Measurements from ENCODE around the gene CATSPERB. TPM values are rescaled to one million over a fixed set of nuclear protein-coding genes. Genes with fewer than 3 reads are reported as not detected.
A peak's percentile ranks its signal among the peaks of the same experiment; 100 is the strongest.
"Not testable (repeated sequence)": the region's sequence is repeated elsewhere in the genome, so short reads cannot be mapped to it uniquely, and the experiment has no call there.

The CATSPERB gene
- total RNA-seq, 2 donors from 2014 or later: 0.50 to 1.1 TPM

GRCh38 chr14:91636604-91637003, 95.3 kb downstream of the CATSPERB start:
- no peaks in the 10 kb centered on the region for H3K36me3 Mint-ChIP-seq
- peak overlapping the region in 1 of 2 donors; percentile 19 for H3K27ac Mint-ChIP-seq
- DNase-seq (ENCODE audit: low spot score in 2 of 2) (no peak), ATAC-seq (no peak)
- no peaks in the 10 kb centered on the region for H3K9me3 Mint-ChIP-seq

- H3K9me3 Mint-ChIP-seq: no peaks in the 10 kb centered on the region
- DNase-seq (ENCODE audit: low spot score in 2 of 2): no peak
- H3K36me3 Mint-ChIP-seq: no peaks in the 10 kb centered on the region
- ATAC-seq: no peak
- H3K27ac Mint-ChIP-seq: no peak overlapping the region
Observed at GRCh38 chr14:91624757-91625156, 107.1 kb downstream of the CATSPERB start.

GRCh38 chr14:91614187-91614586, 117.7 kb downstream of the CATSPERB start:
- no peaks in the 10 kb centered on the region for H3K9me3 Mint-ChIP-seq
- no peaks in the 10 kb centered on the region for H3K36me3 Mint-ChIP-seq
- no peak overlapping the region for H3K27ac Mint-ChIP-seq
- ATAC-seq: no peak
- no peak for DNase-seq (ENCODE audit: low spot score in 2 of 2)

- Mint-ChIP-seq H3K27ac (no peak overlapping the region), H3K36me3 (no peaks in the 10 kb centered on the region), H3K9me3 (no peaks in the 10 kb centered on the region)
- no peak for DNase-seq (ENCODE audit: low spot score in 2 of 2)
- ATAC-seq: no peak
Observed at GRCh38 chr14:91613459-91614112, 118.3 kb downstream of the CATSPERB start.

- no peaks in the 10 kb centered on the region for H3K9me3 Mint-ChIP-seq
- H3K36me3 Mint-ChIP-seq: no peaks in the 10 kb centered on the region
- ATAC-seq (no peak), DNase-seq (ENCODE audit: low spot score in 2 of 2) (no peak)
- H3K27ac Mint-ChIP-seq: no peak overlapping the region
Observed at GRCh38 chr14:91611528-91611927, 120.4 kb downstream of the CATSPERB start.

- no peak for ATAC-seq
- H3K27ac Mint-ChIP-seq: no peak overlapping the region
- H3K36me3 Mint-ChIP-seq: no peaks in the 10 kb centered on the region
- no peaks in the 10 kb centered on the region for H3K9me3 Mint-ChIP-seq
- DNase-seq (ENCODE audit: low spot score in 2 of 2): no peak
Observed at GRCh38 chr14:91609161-91609560, 122.7 kb downstream of the CATSPERB start.

- no peaks in the 10 kb centered on the region for H3K9me3 Mint-ChIP-seq
- no peak overlapping the region for H3K27ac Mint-ChIP-seq
- no peak for ATAC-seq
- no peak for DNase-seq (ENCODE audit: low spot score in 2 of 2)
- no peaks in the 10 kb centered on the region for H3K36me3 Mint-ChIP-seq
Observed at GRCh38 chr14:91607322-91608047, 124.4 kb downstream of the CATSPERB start.

- no peaks in the 10 kb centered on the region for H3K9me3 Mint-ChIP-seq
- ATAC-seq: no peak
- H3K27ac Mint-ChIP-seq: no peak overlapping the region
- H3K36me3 Mint-ChIP-seq: no peaks in the 10 kb centered on the region
- DNase-seq (ENCODE audit: low spot score in 2 of 2): no peak
Observed at GRCh38 chr14:91606851-91607250, 125.0 kb downstream of the CATSPERB start.

GRCh38 chr14:91604611-91605010, 127.3 kb downstream of the CATSPERB start:
- not testable (repeated sequence) for DNase-seq (ENCODE audit: low spot score in 2 of 2); H3K9me3 Mint-ChIP-seq; ATAC-seq; H3K27ac Mint-ChIP-seq; H3K36me3 Mint-ChIP-seq

GRCh38 chr14:91599994-91600393, 131.9 kb downstream of the CATSPERB start:
- Mint-ChIP-seq H3K36me3 (peaks cover 0 to 10% of the 10 kb centered on the region in 2 donors), H3K27ac (no peak overlapping the region), H3K9me3 (peaks cover 0 to 4% of the 10 kb centered on the region in 2 donors)
- DNase-seq (ENCODE audit: low spot score in 2 of 2): no peak
- ATAC-seq: no peak

- Mint-ChIP-seq H3K9me3 (peaks cover 6 to 12% of the 10 kb centered on the region in 2 donors), H3K27ac (no peak overlapping the region), H3K36me3 (peaks cover 0 to 10% of the 10 kb centered on the region in 2 donors)
- no peak for DNase-seq (ENCODE audit: low spot score in 2 of 2)
- no peak for ATAC-seq
Observed at GRCh38 chr14:91595736-91596135, 136.2 kb downstream of the CATSPERB start.

GRCh38 chr14:91593957-91594356, 137.9 kb downstream of the CATSPERB start:
- not testable (repeated sequence) for ATAC-seq; DNase-seq (ENCODE audit: low spot score in 2 of 2)
- H3K27ac Mint-ChIP-seq: peak overlapping the region in 1 of 2 donors; percentile 14

GRCh38 chr14:91586410-91586809, 145.5 kb downstream of the CATSPERB start:
- Mint-ChIP-seq H3K27ac (peak overlapping the region in 1 of 2 donors; percentile 28), H3K36me3 (peaks cover 18 to 23% of the 10 kb centered on the region in 2 donors), H3K9me3 (peaks cover 11 to 25% of the 10 kb centered on the region in 2 donors)
- ATAC-seq: no peak
- no peak for DNase-seq (ENCODE audit: low spot score in 2 of 2)

More at GRCh38 chr14:91593957-91594356, 137.9 kb downstream of the CATSPERB start:
- not testable (repeated sequence) for H3K36me3 Mint-ChIP-seq
- H3K9me3 Mint-ChIP-seq: peaks cover 6 to 12% of the 10 kb centered on the region in 2 donors

GRCh38 chr14:91585856-91586255, 146.0 kb downstream of the CATSPERB start:
- ATAC-seq: no peak
- peak overlapping the region in 1 of 2 donors; percentile 28 for H3K27ac Mint-ChIP-seq
- no peak for DNase-seq (ENCODE audit: low spot score in 2 of 2)
- H3K9me3 Mint-ChIP-seq: peaks cover 11 to 25% of the 10 kb centered on the region in 2 donors
- peaks cover 18 to 23% of the 10 kb centered on the region in 2 donors for H3K36me3 Mint-ChIP-seq

- Mint-ChIP-seq H3K9me3 (peaks cover 11 to 25% of the 10 kb centered on the region in 2 donors), H3K27ac (no peak overlapping the region), H3K36me3 (peaks cover 18 to 23% of the 10 kb centered on the region in 2 donors)
- ATAC-seq: no peak
- DNase-seq (ENCODE audit: low spot score in 2 of 2): no peak
Observed at GRCh38 chr14:91582761-91583160, 149.1 kb downstream of the CATSPERB start.

GRCh38 chr14:91580876-91581577, 150.9 kb downstream of the CATSPERB start:
- Mint-ChIP-seq H3K9me3 (peaks cover 4 to 17% of the 10 kb centered on the region in 2 donors), H3K27ac (no peak overlapping the region), H3K36me3 (peaks cover 7 to 12% of the 10 kb centered on the region in 2 donors)
- no peak for ATAC-seq
- DNase-seq (ENCODE audit: low spot score in 2 of 2): no peak

GRCh38 chr14:91577632-91578233, 154.2 kb downstream of the CATSPERB start:
- Mint-ChIP-seq H3K9me3 (no peaks in the 10 kb centered on the region), H3K36me3 (no peaks in the 10 kb centered on the region), H3K27ac (no peak overlapping the region)
- no peak for ATAC-seq
- DNase-seq (ENCODE audit: low spot score in 2 of 2): no peak

All from activated naive CD4-positive, alpha-beta T cell treated with anti-CD3 and anti-CD28 coated beads, Interleukin-2, amount 50 U/mL, for 72 hours (primary cell).